Activated B cell treated with CpG ODN at 0.5 μM for 24 hours (primary cell): ENCODE measurements around the gene CACHD1. TPM values are rescaled to one million over a fixed set of nuclear protein-coding genes. Genes with fewer than 3 reads are reported as not detected.

Experiments
- ATAC-seq: fragments of 200-7000 bp; cut with Tn5 transposase; one replicate; pipeline ENCODE4 v1.10.0; 2021; ENCODE audit warnings: low read depth, mild to moderate bottlenecking, moderate library complexity
- CTCF ChIA-PET: fragments of 350-600 bp; sonication (Branson Sonifier 250); formaldehyde crosslinking; loops from one replicate; lab custom pipeline; 2021; ENCODE audit warnings: antibody characterized with exemption; lab: Charles Lee
- POLR2A ChIA-PET: fragments of 350-600 bp; sonication (Branson Sonifier 250); formaldehyde crosslinking; loops from one replicate; lab custom pipeline; 2021; ENCODE audit warnings: antibody characterized with exemption; lab: Charles Lee
- DNase-seq: peaks from one replicate; pipeline ENCODE4 v3.0.0; 2022
- H3K27ac Mint-ChIP-seq: one replicate; pipeline ENCODE4 v1.8.0; 2020; ENCODE audit warnings: mixed read lengths
- H3K27me3 Mint-ChIP-seq: one replicate; pipeline ENCODE4 v1.8.0; 2021; ENCODE audit warnings: mixed read lengths
- H3K36me3 Mint-ChIP-seq: one replicate; pipeline ENCODE4 v1.8.0; 2021; ENCODE audit warnings: low read depth, mixed read lengths
- H3K4me1 Mint-ChIP-seq: one replicate; pipeline ENCODE4 v1.8.0; 2021; ENCODE audit warnings: mixed read lengths
- H3K4me3 Mint-ChIP-seq: one replicate; pipeline ENCODE4 v1.8.0; 2020; ENCODE audit warnings: mild to moderate bottlenecking, mixed read lengths
- H3K9me3 Mint-ChIP-seq: one replicate; pipeline ENCODE4 v1.8.0; 2020; ENCODE audit warnings: mixed read lengths
- intact Hi-C: fragments of 100-400 bp; cut with micrococcal nuclease; formaldehyde crosslinking; loops from one replicate; pipeline ENCODE4 v1.15.1; 2024
- total RNA-seq: library from RNA; stranded (reverse); gene quantifications from 2 replicates; pipeline ENCODE4 v1.2.3, GENCODE V29; 2022
- TF ChIP-seq, protein P1 (sequence below): fragments of 200-600 bp; IDR thresholded peaks from one replicate; pipeline ENCODE4 v1.8.0; 2022; ENCODE audit warnings: antibody characterized with exemption, mild to moderate bottlenecking

Gene CACHD1
- total RNA-seq, 1 donor from 2014 or later: 0.22 TPM

GRCh38 chr1:64550946-64551605 is 81.1 kb downstream of the CACHD1 start:
- peaks cover 6% of the 10 kb centered on the region for H3K27me3 Mint-ChIP-seq
- intact Hi-C loops: no loop called here
- H3K36me3 Mint-ChIP-seq: no peaks in the 10 kb centered on the region
- TF ChIP-seq, protein P1, sequence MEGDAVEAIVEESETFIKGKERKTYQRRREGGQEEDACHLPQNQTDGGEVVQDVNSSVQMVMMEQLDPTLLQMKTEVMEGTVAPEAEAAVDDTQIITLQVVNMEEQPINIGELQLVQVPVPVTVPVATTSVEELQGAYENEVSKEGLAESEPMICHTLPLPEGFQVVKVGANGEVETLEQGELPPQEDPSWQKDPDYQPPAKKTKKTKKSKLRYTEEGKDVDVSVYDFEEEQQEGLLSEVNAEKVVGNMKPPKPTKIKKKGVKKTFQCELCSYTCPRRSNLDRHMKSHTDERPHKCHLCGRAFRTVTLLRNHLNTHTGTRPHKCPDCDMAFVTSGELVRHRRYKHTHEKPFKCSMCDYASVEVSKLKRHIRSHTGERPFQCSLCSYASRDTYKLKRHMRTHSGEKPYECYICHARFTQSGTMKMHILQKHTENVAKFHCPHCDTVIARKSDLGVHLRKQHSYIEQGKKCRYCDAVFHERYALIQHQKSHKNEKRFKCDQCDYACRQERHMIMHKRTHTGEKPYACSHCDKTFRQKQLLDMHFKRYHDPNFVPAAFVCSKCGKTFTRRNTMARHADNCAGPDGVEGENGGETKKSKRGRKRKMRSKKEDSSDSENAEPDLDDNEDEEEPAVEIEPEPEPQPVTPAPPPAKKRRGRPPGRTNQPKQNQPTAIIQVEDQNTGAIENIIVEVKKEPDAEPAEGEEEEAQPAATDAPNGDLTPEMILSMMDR: no peak
- DNase-seq (no peak), ATAC-seq (no peak)
- no peak overlapping the region for H3K27ac Mint-ChIP-seq
- H3K4me3 Mint-ChIP-seq: no peak overlapping the region
- H3K9me3 Mint-ChIP-seq: no peaks in the 10 kb centered on the region
- ChIA-PET CTCF (no interaction called here), POLR2A (no interaction called here)
- H3K4me1 Mint-ChIP-seq: no peaks in the 10 kb centered on the region

DNA sequence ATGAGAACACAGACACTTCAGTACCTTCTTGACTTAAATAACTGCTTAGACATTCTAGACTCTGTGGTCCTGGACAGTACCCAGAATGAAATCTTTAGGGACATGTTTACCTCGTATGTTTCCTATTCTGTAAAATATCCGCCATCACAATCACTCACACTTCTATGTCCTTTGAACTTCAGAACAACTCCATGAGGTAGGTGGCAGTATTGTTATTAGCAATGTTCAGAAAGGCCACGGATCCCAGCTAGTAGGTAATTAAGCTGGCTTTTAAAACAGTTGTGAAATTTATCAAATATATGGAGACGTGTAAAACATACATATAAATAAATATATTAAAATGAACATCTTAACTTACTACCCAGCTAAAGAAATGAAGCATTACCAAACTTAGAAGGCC is 83.4 kb downstream of the CACHD1 start:
- POLR2A ChIA-PET: no interaction called here
- no peaks in the 10 kb centered on the region for H3K36me3 Mint-ChIP-seq
- intact Hi-C loops: no loop called here
- no peak overlapping the region for H3K27ac Mint-ChIP-seq
- CTCF ChIA-PET: no interaction called here
- no peaks in the 10 kb centered on the region for H3K9me3 Mint-ChIP-seq
- H3K4me3 Mint-ChIP-seq: no peak overlapping the region
- TF ChIP-seq, protein P1: no peak
- ATAC-seq (no peak), DNase-seq (no peak)
- H3K27me3 Mint-ChIP-seq: peaks cover 6% of the 10 kb centered on the region
- H3K4me1 Mint-ChIP-seq: no peaks in the 10 kb centered on the region

DNA sequence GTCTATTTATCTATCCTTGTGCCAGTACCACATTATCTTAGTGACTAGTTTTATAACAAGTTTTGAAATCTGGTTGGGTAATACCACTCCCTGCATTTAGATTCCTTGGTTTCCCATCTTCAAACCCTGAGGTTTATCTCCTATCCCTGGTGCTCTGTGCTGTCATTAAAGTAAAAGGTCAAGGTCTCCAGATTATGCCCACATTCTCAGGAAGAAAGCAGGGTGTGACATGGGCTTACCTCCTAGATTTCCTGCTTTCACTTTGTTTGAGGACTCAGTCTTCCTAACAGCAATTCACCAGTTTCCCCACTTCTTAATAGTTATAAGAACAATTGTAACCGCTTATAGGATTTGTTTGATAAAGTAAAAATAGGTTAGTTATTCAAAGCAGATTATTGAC is 86.0 kb downstream of the CACHD1 start:
- Mint-ChIP-seq H3K9me3 (no peaks in the 10 kb centered on the region), H3K4me3 (no peak overlapping the region), H3K27ac (no peak overlapping the region), H3K27me3 (peaks cover 6% of the 10 kb centered on the region), H3K36me3 (no peaks in the 10 kb centered on the region), H3K4me1 (no peaks in the 10 kb centered on the region)
- ChIA-PET CTCF (no interaction called here), POLR2A (no interaction called here)
- DNase-seq (no peak), ATAC-seq (no peak)
- intact Hi-C loops: no loop called here
- TF ChIP-seq, protein P1: no peak

- Mint-ChIP-seq H3K27me3 (peaks cover 4% of the 10 kb centered on the region), H3K4me3 (no peak overlapping the region), H3K27ac (no peak overlapping the region), H3K36me3 (no peaks in the 10 kb centered on the region), H3K4me1 (no peaks in the 10 kb centered on the region), H3K9me3 (peaks cover 2% of the 10 kb centered on the region)
- ChIA-PET CTCF (no interaction called here), POLR2A (no interaction called here)
- TF ChIP-seq, protein P1: no peak
- ATAC-seq (no peak), DNase-seq (no peak)
- intact Hi-C loops: no loop called here
Measured at GRCh38 chr1:64561993-64562392, 92.1 kb downstream of the CACHD1 start.

GRCh38 chr1:64563958-64564565 is 94.1 kb downstream of the CACHD1 start:
- ATAC-seq (no peak), DNase-seq (no peak)
- TF ChIP-seq, protein P1: no peak
- H3K4me3 Mint-ChIP-seq: no peak overlapping the region
- H3K4me1 Mint-ChIP-seq: no peaks in the 10 kb centered on the region
- intact Hi-C loops: no loop called here
- peaks cover 2% of the 10 kb centered on the region for H3K9me3 Mint-ChIP-seq
- peaks cover 7% of the 10 kb centered on the region for H3K27me3 Mint-ChIP-seq
- ChIA-PET CTCF (no interaction called here), POLR2A (no interaction called here)
- H3K27ac Mint-ChIP-seq: no peak overlapping the region
- H3K36me3 Mint-ChIP-seq: no peaks in the 10 kb centered on the region
